Measurements from ENCODE around the gene STEAP3.

- TF ChIP-seq CTCF (IDR thresholded peaks at IDR 0.05; ENCODE audit: insufficient read depth, low read depth, low read length) (no peak), EZH2 (IDR thresholded peaks at IDR 0.05; ENCODE audit: insufficient read depth, low read length) (no peak)
Observed at GRCh38 chr2:119289642-119290041, 66.0 kb downstream of the STEAP3 start.

All from astrocyte (in vitro differentiated cells and primary cell).